Stimulated activated CD8-positive, alpha-beta memory T cell treated with anti-CD3 and anti-CD28 coated beads, Interleukin-2, amount 100 ng/mL, for 48 hours (primary cell): ENCODE results near the gene CCDC201.

Experiments used
- DNase-seq, 2 donors: peaks; one replicate each; pipeline ENCODE4 v3.0.0-alpha.2; 2020; ENCODE audit warnings: low read depth in 2 of 2

Gene CCDC201

DNA sequence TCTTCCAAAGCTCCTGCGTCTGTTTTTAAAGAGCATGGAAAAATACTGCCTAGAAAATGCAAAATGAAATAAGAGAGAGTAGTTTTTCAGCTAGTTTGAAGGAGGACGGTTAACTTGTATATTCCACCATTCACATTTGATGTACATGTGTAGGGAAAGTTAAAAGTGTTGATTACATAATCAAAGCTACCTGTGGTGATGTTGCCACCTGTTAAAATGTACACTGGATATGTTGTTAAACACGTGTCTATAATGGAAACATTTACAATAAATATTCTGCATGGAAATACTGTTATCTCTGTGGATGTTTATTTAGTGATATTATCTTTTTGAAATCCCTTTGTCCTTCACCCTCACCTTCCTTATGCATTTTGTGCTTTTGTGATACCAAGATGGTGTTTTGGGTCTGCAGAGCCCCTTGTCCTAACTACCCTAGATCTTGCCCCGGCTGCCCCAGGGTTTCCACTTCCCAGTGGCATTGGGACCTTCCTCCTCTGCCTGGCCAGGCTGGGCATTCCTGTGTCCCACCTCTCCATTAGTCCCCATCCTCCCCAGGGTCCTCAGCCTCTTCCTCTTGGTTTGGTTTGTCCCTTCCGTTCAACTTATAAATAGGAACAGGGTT is 20.6 kb upstream of the CCDC201 start:
- DNase-seq, result no peak

DNA sequence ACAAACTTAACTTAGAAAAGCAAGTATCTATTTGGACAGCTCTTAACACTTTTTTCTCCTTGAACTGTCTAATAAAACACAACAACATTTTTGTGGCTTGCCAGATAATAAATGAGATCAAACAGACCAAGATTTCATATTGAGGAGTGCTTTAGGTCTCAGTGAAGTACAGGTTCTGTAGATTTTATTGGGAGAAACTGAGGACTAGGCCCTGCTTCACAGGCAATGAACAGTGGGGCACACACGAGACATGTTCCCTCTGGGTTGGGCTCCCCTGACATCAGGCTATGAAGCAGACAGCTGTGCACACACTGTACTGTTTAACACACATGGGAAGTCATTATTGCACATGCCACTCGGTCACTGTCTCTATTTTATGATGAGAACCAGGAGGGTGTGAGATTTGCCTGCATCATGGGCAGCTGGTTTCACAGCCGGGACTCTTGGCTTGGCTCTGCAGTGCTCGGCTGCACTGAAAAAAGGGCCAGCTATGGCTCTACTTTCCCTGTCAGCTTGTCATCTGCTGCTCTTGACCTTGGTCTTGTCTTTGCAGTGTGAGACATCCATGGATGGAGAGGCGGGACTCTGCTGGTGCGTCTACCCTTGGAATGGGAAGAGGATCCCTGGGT is 19.6 kb upstream of the CCDC201 start:
- DNase-seq, result no peak

DNA sequence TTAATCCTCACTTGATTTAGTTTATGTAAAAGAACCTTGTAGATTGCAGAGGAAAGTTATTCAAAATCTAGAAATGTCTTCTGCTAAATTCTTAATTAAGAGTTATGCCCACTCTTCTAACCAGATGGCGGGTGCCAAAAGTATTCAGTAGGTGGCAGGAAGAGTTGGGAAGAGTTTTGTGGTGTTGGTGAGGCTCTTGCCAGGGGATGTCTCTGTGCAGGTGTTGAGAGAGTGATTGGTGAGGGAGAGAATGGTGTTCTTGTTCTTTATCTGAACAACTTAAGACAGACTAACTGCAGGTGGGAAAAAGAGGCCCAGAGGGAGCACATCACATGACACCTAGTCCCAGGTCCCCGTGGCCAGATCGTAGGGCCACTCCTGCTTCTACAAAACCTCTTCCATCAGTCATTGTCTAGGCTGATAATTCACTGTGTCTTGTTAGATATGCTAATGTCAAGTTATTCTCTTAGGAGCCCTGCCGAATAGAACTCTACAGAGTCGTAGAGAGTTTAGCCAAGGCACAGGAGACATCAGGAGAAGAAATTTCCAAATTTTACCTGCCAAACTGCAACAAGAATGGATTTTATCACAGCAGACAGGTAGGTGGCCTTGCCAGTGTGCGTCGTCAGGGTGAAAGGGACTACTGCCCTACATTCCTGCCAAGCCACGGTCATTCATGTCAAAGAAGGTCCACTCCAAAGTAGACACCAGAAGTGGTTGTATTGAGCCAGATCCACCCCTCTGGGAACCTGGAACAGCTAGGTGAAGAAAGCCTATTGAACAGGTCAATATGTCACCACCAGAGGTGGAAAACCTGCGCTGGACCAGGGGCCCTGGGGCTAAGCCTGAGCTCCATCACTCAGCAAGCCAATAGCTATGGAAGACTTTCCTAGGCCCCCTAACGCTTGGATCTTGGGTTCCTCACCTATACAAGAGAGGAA is 18.9 kb upstream of the CCDC201 start:
- no peak for DNase-seq

DNA sequence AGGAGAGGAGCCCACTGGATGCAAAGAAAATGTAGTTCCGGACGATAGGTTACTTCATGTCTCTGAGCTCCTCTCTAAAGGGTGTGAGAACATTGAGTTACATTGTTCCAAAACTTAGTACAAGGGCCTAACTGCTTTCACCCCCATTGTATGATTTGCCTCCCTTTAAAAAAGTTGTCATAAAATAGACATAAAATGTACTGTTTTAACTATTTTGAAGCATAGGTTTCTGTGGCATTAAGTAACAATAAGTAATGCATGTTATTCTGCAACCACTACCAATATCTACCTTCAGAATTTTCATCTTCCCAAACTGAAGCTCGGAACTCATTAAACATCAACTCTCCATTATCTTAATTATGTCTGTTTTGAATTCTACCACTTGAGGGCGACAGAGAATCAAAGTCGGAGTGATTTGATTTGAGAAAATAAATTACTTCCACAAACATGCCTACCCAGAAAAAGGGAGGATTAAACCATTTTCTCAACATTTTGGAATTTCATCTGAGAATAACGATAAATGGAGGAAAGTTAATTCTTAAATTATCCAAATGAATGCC is 18.1 kb upstream of the CCDC201 start:
- no peak for DNase-seq

DNA sequence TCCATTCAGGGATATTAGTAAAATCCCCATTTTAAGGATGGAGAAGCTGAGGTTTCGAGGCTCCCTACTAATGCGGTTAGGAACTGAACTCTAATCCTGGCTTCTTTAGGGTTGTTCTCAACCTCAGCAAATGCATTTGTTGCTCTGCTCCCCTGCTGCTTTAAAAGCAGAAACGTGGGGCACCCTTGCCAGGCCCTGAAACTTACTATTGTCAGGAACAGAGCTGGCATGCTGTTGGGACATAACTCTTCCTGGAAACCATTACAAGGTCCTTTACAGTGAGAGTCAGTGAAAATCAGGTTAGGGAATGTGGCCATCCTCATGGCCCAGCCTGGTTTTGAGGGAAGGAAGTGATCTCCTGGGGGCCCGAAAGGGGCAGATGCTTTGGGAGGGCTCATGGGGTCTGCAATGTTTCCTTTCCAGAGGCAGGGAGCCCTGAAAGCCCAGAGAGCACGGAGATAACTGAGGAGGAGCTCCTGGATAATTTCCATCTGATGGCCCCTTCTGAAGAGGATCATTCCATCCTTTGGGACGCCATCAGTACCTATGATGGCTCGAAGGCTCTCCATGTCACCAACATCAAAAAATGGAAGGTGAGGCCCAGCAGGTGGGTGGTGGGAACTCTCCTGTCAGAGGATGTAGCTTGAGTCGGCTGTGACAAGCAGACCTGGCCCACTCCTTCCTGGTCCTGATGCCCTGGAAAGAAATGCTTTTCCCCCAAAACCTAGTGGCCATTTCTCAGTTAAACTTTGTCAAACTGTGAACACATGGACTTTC is 17.4 kb upstream of the CCDC201 start:
- no peak for DNase-seq

DNA sequence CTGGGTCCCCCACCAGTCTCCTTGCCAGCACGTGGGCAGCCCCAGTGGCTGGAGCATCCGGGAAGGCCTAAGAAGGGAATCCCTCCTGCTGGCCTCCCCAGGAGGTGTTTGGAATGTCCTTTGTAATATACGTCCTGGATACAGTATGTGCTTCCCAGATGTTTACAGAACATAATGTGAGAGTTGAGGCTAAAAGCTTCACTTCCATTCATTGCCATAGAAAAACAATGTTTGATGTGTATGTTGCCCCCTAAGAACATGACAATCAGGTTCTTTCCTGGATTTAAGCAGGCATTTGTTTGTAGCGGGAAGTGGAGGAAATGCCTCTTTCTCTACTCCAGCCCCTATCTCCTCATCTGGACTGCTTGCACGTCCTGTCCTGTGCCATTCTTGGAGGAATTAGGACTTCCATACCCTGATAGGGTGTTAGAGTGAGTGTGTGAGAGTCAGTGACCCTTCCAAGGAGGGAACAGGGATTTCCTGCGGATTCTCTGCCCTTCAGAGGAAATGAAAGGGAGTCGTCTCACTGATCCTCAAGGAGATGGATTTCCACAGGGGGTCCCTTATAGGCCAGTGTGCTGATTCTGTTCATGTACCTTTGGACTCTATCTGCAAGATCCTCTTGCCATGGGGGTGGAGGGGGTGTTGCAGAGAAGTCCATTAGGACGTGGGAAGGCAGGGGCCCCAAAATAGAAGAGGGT is 16.6 kb upstream of the CCDC201 start:
- DNase-seq, result no peak

DNA sequence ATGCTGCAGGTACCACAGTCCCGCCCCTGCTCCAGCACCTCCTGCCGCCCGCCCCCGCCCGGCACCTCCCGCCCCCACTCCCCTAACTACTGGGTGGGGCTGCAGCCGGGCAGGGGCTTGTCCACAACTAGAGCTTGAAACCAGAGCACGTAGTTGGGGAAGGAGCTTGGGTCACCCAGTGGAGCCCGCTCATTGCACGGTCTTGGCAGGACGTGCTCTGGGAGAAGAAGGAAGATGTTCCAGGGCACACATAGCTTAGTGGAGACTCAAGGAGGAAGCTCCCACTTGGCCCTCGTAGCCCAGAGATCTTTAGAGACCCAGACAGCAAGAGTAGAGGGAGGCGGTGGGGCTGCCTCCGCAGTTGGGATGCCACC is 16.1 kb upstream of the CCDC201 start:
- no peak for DNase-seq

DNA sequence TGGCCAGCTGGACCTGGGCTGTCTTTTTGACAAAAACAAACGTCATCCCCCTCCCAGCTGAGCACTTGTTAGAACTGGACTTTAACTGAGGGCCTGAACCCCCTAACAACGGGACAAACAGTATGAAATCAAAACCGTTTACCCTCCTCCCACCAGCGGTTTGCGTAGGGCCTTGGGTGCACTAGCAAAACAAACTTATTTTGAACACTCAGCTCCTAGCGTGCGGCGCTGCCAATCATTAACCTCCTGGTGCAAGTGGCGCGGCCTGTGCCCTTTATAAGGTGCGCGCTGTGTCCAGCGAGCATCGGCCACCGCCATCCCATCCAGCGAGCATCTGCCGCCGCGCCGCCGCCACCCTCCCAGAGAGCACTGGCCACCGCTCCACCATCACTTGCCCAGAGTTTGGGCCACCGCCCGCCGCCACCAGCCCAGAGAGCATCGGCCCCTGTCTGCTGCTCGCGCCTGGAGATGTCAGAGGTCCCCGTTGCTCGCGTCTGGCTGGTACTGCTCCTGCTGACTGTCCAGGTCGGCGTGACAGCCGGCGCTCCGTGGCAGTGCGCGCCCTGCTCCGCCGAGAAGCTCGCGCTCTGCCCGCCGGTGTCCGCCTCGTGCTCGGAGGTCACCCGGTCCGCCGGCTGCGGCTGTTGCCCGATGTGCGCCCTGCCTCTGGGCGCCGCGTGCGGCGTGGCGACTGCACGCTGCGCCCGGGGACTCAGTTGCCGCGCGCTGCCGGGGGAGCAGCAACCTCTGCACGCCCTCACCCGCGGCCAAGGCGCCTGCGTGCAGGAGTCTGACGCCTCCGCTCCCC is 15.5 kb upstream of the CCDC201 start, which contains the start of gene IGFBP1:
Gene IGFBP1 (plus strand): TSS at position 304 of the 808 bp plus-strand sequence. CDS start 165 bp downstream, at position 469.
- DNase-seq, result no peak

DNA sequence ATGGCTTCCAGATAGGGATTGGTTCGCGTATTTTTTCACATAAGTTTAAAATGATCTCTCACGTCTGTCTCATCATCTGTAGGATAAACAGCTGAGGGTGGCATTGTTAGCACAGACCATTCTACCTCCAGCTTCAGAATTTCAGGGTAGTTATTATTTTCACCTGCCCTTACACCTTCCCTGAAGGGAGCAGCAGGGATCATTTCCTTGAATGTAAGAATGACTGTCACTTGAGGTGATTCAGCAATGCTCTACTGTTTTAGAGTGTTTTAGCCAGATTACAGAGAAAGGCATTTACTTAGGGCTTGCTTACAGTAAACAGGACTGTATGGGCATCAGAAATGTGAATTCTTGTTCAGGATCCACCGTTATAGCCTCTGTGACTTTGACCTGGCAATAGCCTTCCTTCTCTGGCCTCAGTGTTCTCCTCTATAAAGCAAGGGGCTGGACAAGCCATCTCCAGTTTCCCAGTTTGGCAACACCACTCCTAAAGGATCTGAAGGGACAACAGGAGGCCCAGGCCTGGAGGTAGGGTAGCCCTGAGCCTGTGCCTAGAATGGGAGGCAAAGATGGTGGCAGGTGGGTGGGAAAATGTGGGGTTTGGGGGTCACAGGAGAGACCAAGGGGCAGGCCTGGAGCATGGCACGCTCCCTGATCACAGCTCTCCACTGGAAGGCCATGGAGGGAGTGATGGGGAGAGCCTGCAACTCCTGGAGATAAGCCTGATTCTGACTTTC is 14.2 kb upstream of the CCDC201 start:
- DNase-seq, result no peak

DNA sequence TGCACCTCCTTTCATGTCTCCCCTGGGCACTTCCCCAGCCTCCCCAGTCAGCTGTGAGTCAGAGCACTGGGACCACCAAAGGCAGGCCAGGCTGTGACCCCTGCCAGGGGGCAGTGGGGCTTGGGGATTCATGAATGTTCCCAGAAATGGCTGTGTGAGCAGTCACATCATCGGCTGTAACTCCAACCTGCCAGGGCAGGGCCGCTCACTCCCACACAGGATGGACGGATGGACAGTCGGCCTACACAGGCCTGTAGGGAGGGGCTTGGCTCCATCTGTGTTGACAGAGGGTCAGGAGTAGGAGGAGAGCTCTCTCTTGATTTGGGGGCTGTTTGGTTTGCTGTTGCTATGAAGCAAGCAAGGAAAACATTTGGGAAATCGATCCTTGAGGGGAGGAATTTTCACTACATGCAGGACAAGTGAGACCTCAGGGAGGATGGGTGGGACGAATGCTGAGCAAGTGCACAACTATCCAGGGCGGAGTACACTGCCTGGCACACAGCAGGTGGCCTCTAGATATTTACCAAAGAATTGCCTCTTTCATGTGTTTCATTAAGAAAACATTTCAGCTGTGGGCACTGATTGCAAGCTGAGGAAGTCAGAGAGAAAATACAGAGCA is 12.5 kb upstream of the CCDC201 start:
- no peak for DNase-seq

DNA sequence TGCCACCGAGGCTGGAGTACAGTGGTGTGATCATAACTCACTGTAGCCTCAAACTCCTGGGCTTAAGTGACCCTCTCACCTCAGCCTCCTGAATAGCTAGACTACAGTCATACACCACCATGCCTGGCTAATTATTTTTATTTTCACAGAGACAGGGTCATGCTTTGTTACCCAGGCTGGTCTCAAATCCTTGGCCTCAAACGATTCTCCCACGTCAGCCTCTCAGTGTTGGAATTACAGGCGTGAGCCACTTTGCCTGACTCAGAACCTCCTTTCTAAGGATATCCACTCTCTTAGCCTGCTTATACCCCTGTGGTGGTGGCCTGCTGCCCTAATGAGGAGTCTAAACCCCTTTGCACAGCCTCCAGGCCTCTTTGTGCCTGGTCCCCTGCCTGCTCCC is 11.3 kb upstream of the CCDC201 start:
- no peak for DNase-seq

DNA sequence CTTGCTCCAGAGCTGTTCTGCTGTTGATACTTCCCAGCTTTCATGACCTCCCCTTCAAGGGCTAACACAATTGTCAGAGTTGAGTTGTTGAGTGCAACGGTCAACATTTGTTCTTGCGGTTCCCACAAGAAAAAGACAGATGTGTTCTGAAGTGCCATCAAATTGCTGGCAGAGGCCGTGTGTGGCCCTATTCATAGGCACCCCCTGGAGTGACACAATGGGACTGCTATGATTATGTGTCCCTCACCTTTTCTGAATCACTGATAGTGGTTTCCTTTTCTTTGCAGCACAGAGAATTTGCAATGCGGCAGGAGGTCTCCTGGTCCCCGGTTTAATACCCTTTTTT is 9.6 kb upstream of the CCDC201 start:
- no peak for DNase-seq

DNA sequence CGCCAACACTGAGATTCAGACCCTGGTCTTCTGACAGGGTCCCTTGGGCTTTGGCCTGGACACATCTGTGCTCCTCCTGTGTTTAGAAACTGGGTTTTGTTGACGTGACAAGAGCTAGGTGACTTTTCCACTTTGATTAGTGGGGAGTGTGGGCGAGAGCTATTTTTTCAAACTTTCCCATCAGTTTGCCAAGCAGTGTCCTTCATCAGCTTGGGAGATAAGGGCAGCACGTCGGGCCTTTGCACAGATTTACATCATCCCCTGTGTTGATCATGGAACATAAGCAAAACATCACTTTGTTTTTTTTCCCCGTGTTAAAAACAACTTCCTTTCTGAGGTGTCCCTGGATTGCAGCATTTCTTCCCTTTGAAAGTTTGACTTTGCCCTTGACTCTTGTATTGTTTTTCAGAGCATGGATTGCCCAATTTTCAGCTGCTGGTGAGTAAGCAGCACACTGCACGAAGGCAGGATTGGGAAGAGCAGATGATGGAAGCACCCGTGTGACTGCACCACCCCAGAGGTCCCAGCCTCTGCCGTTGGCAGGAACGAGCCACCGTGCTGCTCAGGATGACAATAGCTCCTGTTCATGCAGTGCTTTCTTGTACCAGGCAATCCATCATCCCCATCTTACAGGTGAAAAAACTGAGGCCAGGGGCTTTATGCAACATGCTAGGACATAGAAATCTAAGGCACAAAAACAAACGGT is 9.0 kb upstream of the CCDC201 start:
- no peak for DNase-seq

DNA sequence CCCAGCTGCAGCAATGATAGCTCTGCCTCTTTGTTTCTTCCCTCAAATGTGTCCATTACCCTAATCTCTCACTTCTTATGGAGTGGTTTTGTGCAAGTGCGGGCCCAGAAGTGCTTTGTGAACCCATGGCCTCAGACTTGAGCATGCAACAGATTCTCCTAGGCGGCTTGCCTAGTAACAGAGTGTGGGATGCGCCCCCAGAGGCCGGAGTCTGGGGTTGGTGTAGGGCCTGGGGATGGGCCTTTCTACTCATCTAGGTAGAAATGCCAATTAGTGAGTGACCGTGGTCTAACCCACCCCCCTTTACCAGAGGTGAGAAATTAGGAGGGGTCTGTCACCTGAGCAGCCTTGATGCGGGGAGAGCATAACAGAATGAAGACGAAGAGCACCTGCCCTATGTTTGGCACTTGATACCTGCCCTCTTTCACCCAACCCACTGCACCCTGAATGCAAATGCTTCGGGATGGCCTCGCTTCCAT is 8.4 kb upstream of the CCDC201 start:
- DNase-seq, result no peak

DNA sequence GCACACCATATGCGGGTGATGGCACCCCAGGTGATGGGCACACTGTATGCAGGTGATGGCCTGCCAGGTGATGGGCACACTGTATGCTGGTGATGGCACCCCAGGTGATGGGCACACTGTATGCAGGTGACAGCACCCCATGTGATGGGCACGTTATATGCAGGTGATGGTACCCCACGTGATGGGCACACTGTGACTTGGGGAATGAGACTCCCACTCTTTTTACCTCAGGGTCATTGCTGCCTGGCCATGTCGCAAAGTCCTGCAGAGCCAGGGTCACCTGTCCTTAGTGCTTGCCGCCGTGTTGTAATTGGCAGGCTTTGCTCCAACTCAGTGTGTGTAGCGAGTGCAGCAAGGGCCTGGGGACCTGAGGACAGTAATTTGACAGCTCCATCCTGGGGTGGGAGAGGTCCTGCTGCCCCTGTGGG is 7.6 kb upstream of the CCDC201 start:
- no peak for DNase-seq

DNA sequence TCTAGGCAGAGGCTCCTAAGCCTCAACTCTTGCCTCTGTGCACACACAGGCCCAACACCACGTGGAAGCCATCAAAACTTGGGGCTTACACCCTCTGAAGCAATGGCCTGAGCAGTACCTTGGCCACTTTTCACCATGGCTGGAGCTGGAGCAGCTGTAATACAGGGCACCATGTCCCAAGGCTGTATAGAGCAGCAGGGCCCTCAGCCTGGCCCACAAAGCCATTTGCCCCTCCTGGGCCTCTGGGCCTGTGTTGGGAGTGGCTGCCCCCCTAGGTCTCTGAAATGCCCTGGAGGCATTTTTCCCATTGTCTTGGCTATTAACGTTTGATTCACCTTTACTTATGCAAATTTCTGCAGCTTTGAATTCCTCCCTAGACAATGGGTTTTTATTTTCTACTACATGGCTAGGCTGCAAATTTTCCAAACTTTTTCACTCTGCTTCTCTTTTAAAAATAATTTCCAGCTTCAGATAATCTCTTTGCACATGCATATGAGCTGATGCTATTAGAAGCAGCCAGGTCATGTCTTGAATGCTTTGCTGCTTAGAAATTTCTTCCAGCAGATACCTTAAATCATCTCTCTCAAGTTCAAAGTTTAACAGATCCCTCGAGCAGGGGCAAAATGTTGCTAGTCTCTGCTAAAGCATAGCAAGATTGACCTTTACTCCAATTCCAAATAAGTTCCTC is 5.7 kb upstream of the CCDC201 start:
- no peak for DNase-seq

DNA sequence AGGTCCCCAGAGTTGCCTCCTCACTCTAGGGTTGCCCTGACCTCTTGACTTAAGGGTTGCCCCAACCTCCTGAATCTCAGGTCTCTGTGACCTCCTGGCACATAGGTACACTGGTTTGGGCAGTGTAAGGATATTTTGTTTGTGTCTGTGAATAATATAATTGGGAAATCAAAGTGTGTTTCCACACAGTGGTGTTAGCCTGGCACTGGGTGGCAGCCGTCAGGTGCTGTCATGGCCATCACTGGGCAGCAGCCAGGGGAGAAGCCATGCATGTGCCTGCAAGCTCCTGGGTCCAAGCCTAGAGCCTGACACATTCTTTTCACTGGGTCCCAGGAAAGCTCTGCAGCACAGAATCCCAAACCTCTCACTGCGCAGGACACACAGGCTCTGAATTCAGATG is 3.6 kb upstream of the CCDC201 start:
- DNase-seq, result no peak
